ENCODE measurements around the gene PYGM. TPM values are rescaled to one million over a fixed set of nuclear protein-coding genes. Genes with fewer than 3 reads are reported as not detected.
A peak's percentile ranks its signal among the peaks of the same experiment; 100 is the strongest.

PYGM gene
- total RNA-seq, 2 experiments from 2014 or later = 2.2 TPM

DNA sequence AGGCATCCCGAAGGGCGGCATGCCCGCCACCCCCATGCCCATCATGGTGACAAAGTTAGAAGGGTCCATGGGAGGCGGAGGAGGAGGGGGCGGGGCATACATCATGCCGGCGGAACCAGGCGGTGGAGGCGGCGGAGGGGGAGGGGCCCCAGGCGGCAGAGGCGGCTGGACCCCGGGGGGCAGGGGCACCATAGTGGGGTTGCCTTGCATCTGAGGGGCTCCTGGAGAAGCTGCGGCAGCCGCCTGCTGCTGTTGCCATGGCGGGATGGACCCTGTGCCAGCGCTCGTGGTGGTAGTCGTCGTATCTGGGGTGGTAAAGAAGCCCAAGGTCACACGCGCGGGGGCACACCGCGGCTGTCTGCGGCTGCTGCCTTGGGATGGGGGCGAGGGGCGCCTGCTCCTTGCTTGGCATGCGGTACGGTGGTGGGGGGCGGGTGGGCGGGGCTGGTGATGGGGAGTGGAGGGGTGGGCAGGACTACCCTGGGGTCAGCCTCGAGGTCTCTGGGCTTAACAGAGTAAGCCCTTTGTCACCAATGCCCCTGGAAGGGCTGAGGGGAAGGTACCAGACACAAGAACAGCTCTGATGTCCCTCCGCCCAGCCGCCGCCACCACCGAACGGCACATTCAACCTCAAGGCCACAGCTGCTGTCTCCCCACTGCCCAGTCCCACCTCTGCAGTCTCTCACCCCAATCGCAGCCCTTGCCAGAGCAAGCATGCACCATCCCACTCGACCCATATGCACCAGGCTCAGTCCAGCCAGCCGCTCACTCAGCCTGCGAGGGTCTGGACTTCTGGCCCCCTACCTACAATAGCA is 6.3 kb upstream of the PYGM start:
- Histone ChIP-seq H3K4me1 (ENCODE audit: insufficient read depth, low read length, poor library complexity, severe bottlenecking) (peaks cover 42% of the 10 kb centered on the region), H3K9me2 (ENCODE audit: insufficient read depth, low read length) (no peaks in the 10 kb centered on the region), H3K9me3 (ENCODE audit: low read length) (no peaks in the 10 kb centered on the region), H3K79me2 (ENCODE audit: insufficient read depth, low read depth, low read length) (peaks cover 40% of the 10 kb centered on the region), H3K36me3 (ENCODE audit: insufficient read depth, low read length) (peaks cover 92% of the 10 kb centered on the region), H2AFZ (ENCODE audit: low read length) (no peak overlapping the region), H3K27ac (ENCODE audit: low read depth, low read length, poor library complexity, severe bottlenecking) (no peak overlapping the region), H4K20me1 (ENCODE audit: insufficient read depth, low read length) (peaks cover 39% of the 10 kb centered on the region), H3K4me3 (ENCODE audit: low read depth, low read length, poor library complexity, severe bottlenecking) (no peak overlapping the region), H3K4me2 (ENCODE audit: low read length) (no peak overlapping the region)
- DNase-seq (ENCODE audit: low spot score) = no peak
- TF ChIP-seq, protein P1, sequence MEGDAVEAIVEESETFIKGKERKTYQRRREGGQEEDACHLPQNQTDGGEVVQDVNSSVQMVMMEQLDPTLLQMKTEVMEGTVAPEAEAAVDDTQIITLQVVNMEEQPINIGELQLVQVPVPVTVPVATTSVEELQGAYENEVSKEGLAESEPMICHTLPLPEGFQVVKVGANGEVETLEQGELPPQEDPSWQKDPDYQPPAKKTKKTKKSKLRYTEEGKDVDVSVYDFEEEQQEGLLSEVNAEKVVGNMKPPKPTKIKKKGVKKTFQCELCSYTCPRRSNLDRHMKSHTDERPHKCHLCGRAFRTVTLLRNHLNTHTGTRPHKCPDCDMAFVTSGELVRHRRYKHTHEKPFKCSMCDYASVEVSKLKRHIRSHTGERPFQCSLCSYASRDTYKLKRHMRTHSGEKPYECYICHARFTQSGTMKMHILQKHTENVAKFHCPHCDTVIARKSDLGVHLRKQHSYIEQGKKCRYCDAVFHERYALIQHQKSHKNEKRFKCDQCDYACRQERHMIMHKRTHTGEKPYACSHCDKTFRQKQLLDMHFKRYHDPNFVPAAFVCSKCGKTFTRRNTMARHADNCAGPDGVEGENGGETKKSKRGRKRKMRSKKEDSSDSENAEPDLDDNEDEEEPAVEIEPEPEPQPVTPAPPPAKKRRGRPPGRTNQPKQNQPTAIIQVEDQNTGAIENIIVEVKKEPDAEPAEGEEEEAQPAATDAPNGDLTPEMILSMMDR (conservative IDR thresholded peaks at IDR 0.05; ENCODE audit: low read length) = no peak
- no peak for TF ChIP-seq EZH2phosphoT487 (IDR thresholded peaks at IDR 0.05; ENCODE audit: borderline replicate concordance, low read depth, low read length)
- BruUV-seq (replicated peaks) = no TSS peak
- ChIA-PET CTCF (ENCODE audit: unreplicated experiment) (no interaction called here), POLR2A (no interaction called here)
- intact Hi-C loops (cut with micrococcal nuclease; ENCODE audit: unreplicated experiment) = no loop called here

- Histone ChIP-seq H4K20me1 (ENCODE audit: insufficient read depth, low read length) (peaks cover 32% of the 10 kb centered on the region), H3K27ac (ENCODE audit: low read depth, low read length, poor library complexity, severe bottlenecking) (no peak overlapping the region), H2AFZ (ENCODE audit: low read length) (no peak overlapping the region), H3K36me3 (ENCODE audit: insufficient read depth, low read length) (peaks cover 85% of the 10 kb centered on the region), H3K9me2 (ENCODE audit: insufficient read depth, low read length) (no peaks in the 10 kb centered on the region), H3K79me2 (ENCODE audit: insufficient read depth, low read depth, low read length) (peaks cover 33% of the 10 kb centered on the region; the same call in 1 of the 2 replicates), H3K4me3 (ENCODE audit: low read depth, low read length, poor library complexity, severe bottlenecking) (no peak overlapping the region), H3K4me2 (ENCODE audit: low read length) (no peak overlapping the region), H3K9me3 (ENCODE audit: low read length) (no peaks in the 10 kb centered on the region), H3K4me1 (ENCODE audit: insufficient read depth, low read length, poor library complexity, severe bottlenecking) (peaks cover 49% of the 10 kb centered on the region)
- ChIA-PET POLR2A (no interaction called here), CTCF (ENCODE audit: unreplicated experiment) (no interaction called here)
- no peak for DNase-seq (ENCODE audit: low spot score)
- BruUV-seq (replicated peaks) = no TSS peak
- intact Hi-C loops (cut with micrococcal nuclease; ENCODE audit: unreplicated experiment) = no loop called here
- no peak for TF ChIP-seq EZH2phosphoT487 (IDR thresholded peaks at IDR 0.05; ENCODE audit: borderline replicate concordance, low read depth, low read length)
- TF ChIP-seq, protein P1 (conservative IDR thresholded peaks at IDR 0.05; ENCODE audit: low read length) = peak; percentile 47
Measured at GRCh38 chr11:64765291-64765850, 5.6 kb upstream of the PYGM start.

DNA sequence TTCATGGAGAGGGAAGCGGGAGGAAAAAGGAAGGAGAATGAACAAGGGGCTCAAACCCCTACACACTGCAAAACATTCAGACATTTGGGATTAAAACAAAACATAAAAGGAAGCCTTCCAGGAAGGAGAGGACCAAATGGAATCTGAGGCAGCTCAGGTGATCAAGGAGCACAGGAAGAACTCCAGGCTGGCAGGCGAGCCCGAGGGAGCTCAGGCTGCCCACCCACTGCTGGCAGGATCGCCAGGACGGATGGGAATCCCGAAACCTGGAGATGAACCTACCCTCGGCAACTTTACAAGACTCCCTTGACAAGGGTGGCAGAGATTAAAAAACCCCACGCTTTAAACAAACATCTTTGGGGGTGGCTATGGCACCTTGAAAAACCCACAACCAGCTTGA is 5.0 kb upstream of the PYGM start:
- ChIA-PET CTCF (ENCODE audit: unreplicated experiment) (no interaction called here), POLR2A (interaction anchor here (1.2 to 3.1 kb wide), 4 partner anchors 7 to 22 kb away, joined by 3 to 15 read pairs (median 9); partner anchors contain the start of gene SF1)
- Histone ChIP-seq H3K9me2 (ENCODE audit: insufficient read depth, low read length) (no peaks in the 10 kb centered on the region), H3K9me3 (ENCODE audit: low read length) (no peaks in the 10 kb centered on the region), H3K4me1 (ENCODE audit: insufficient read depth, low read length, poor library complexity, severe bottlenecking) (peaks cover 53% of the 10 kb centered on the region), H3K79me2 (ENCODE audit: insufficient read depth, low read depth, low read length) (peaks cover 27% of the 10 kb centered on the region; the same call in 1 of the 2 replicates), H3K4me3 (ENCODE audit: low read depth, low read length, poor library complexity, severe bottlenecking) (no peak overlapping the region), H3K4me2 (ENCODE audit: low read length) (peak overlapping the region; percentile 30; the same call in 1 of the 2 replicates), H3K27ac (ENCODE audit: low read depth, low read length, poor library complexity, severe bottlenecking) (peak overlapping the region; percentile 66), H3K36me3 (ENCODE audit: insufficient read depth, low read length) (peaks cover 79% of the 10 kb centered on the region), H4K20me1 (ENCODE audit: insufficient read depth, low read length) (peaks cover 26% of the 10 kb centered on the region), H2AFZ (ENCODE audit: low read length) (no peak overlapping the region)
- BruUV-seq (replicated peaks) = TSS peak; percentile 85
- no peak for DNase-seq (ENCODE audit: low spot score)
- TF ChIP-seq EZH2phosphoT487 (IDR thresholded peaks at IDR 0.05; ENCODE audit: borderline replicate concordance, low read depth, low read length) = no peak
- TF ChIP-seq, protein P1 (conservative IDR thresholded peaks at IDR 0.05; ENCODE audit: low read length) = no peak
- intact Hi-C loops (cut with micrococcal nuclease; ENCODE audit: unreplicated experiment) = no loop called here

Data from OCI-LY7 (cell line).